HG02943 (cell line): ENCODE measurements around the gene TTBK2.
"Not testable (repeated sequence)": the region's sequence is repeated elsewhere in the genome, so short reads cannot be mapped to it uniquely, and the experiment has no call there.

Experiments used
- ATAC-seq: cut with Tn5 transposase; IDR thresholded peaks from one replicate; pipeline ENCODE4 v1.9.1; 2021; ENCODE audit warnings: mild to moderate bottlenecking, low read depth, moderate library complexity; ENCODE audit not compliant: unreplicated experiment

Gene TTBK2

GRCh38 chr15:42911058-42911592 is 9.5 kb downstream of the TTBK2 start:
- ATAC-seq, result no peak

GRCh38 chr15:42908538-42908937 is 12.0 kb downstream of the TTBK2 start:
- no peak for ATAC-seq

- no peak for ATAC-seq
Observed at GRCh38 chr15:42903388-42904324, 16.9 kb downstream of the TTBK2 start.

GRCh38 chr15:42893911-42894310 is 26.7 kb downstream of the TTBK2 start:
- not testable (repeated sequence) for ATAC-seq

- ATAC-seq, result no peak
Observed at GRCh38 chr15:42891569-42891968, 29.0 kb downstream of the TTBK2 start.

- no peak for ATAC-seq
Observed at GRCh38 chr15:42890161-42890913, 30.2 kb downstream of the TTBK2 start.

- not testable (repeated sequence) for ATAC-seq
Observed at GRCh38 chr15:42887384-42887783, 33.2 kb downstream of the TTBK2 start.

GRCh38 chr15:42880121-42880520 is 40.5 kb downstream of the TTBK2 start:
- ATAC-seq, result no peak

GRCh38 chr15:42879443-42879842 is 41.1 kb downstream of the TTBK2 start:
- no peak for ATAC-seq

- no peak for ATAC-seq
Observed at GRCh38 chr15:42876224-42876623, 44.4 kb downstream of the TTBK2 start.

GRCh38 chr15:42868683-42869082 is 51.9 kb downstream of the TTBK2 start:
- ATAC-seq, result no peak

GRCh38 chr15:42863572-42864239 is 56.9 kb downstream of the TTBK2 start:
- no peak for ATAC-seq

GRCh38 chr15:42858999-42859789 is 61.4 kb downstream of the TTBK2 start:
- no peak for ATAC-seq

- no peak for ATAC-seq
Observed at GRCh38 chr15:42858540-42858939, 62.0 kb downstream of the TTBK2 start.

- no peak for ATAC-seq
Observed at GRCh38 chr15:42854576-42854975, 66.0 kb downstream of the TTBK2 start.

GRCh38 chr15:42849836-42850235 is 70.7 kb downstream of the TTBK2 start:
- ATAC-seq, result no peak

- no peak for ATAC-seq
Observed at GRCh38 chr15:42848846-42849245, 71.7 kb downstream of the TTBK2 start.

GRCh38 chr15:42846647-42847046 is 73.9 kb downstream of the TTBK2 start:
- no peak for ATAC-seq

GRCh38 chr15:42845581-42845980 is 75.0 kb downstream of the TTBK2 start:
- ATAC-seq, result no peak

GRCh38 chr15:42843699-42844098 is 76.9 kb downstream of the TTBK2 start:
- no peak for ATAC-seq
